Endothelial cell (in vitro differentiated cells): ENCODE results near the gene FARS2. TPM values are rescaled to one million over a fixed set of nuclear protein-coding genes. Genes with fewer than 3 reads are reported as not detected.

Source experiments
- DNase-seq: peaks from one replicate; pipeline ENCODE4 v3.0.0; 2021; ENCODE audit warnings: low spot score
- H3K27ac Mint-ChIP-seq: one replicate; pipeline ENCODE4 v1.8.0; 2021; ENCODE audit warnings: mixed read lengths, inconsistent platforms; ENCODE audit not compliant: unreplicated experiment
- H3K27me3 Mint-ChIP-seq: one replicate; pipeline ENCODE4 v1.8.0; 2021; ENCODE audit warnings: mild to moderate bottlenecking, moderate library complexity, mixed read lengths, inconsistent platforms; ENCODE audit not compliant: unreplicated experiment
- H3K36me3 Mint-ChIP-seq: one replicate; pipeline ENCODE4 v1.8.0; 2021; ENCODE audit warnings: mild to moderate bottlenecking, low read depth, mixed read lengths, inconsistent platforms; ENCODE audit not compliant: unreplicated experiment
- H3K4me1 Mint-ChIP-seq: one replicate; pipeline ENCODE4 v1.8.0; 2021; ENCODE audit warnings: mild to moderate bottlenecking, mixed read lengths, inconsistent platforms; ENCODE audit not compliant: unreplicated experiment
- H3K4me3 Mint-ChIP-seq: one replicate; pipeline ENCODE4 v1.8.0; 2021; ENCODE audit warnings: mild to moderate bottlenecking, mixed read lengths, inconsistent platforms; ENCODE audit not compliant: unreplicated experiment
- H3K9me3 Mint-ChIP-seq: one replicate; pipeline ENCODE4 v1.8.0; 2021; ENCODE audit warnings: mixed read lengths, inconsistent platforms; ENCODE audit not compliant: unreplicated experiment
- CTCF ChIP-seq: fragments of 200-600 bp; sonication (generic); IDR thresholded peaks from one replicate; pipeline ENCODE4 v1.5.0; 2021; ENCODE audit warnings: antibody characterized with exemption; ENCODE audit not compliant: unreplicated experiment
- total RNA-seq: library from RNA; stranded (reverse); fragmentation: NEBNext Ultra II Directional; extraction: Animal tissue kit (Norgen Biotek cat#: 25700); gene quantifications from one replicate; pipeline ENCODE4 v1.2.1, GENCODE V29; 2021; ENCODE audit not compliant: unreplicated experiment

Gene FARS2
- total RNA-seq, 1 donor from 2014 or later: 17.8 TPM

GRCh38 chr6:5765141-5765760 lies 503.9 kb downstream of the FARS2 start:
- no peak for DNase-seq
- no peak for TF ChIP-seq CTCF
- peaks cover 4% of the 10 kb centered on the region for H3K27me3 Mint-ChIP-seq

GRCh38 chr6:5766260-5766659 lies 504.9 kb downstream of the FARS2 start:
- Mint-ChIP-seq H3K27ac (no peak overlapping the region), H3K9me3 (peaks cover 6% of the 10 kb centered on the region), H3K36me3 (peaks cover 10% of the 10 kb centered on the region), H3K4me3 (no peak overlapping the region), H3K27me3 (peaks cover 2% of the 10 kb centered on the region), H3K4me1 (peaks cover 4% of the 10 kb centered on the region)
- peak; percentile 9 for TF ChIP-seq CTCF
- DNase-seq: no peak

More at GRCh38 chr6:5765141-5765760, 503.9 kb downstream of the FARS2 start:
- Mint-ChIP-seq H3K9me3 (peaks cover 6% of the 10 kb centered on the region), H3K4me3 (no peak overlapping the region), H3K27ac (no peak overlapping the region), H3K36me3 (peaks cover 10% of the 10 kb centered on the region), H3K4me1 (peaks cover 4% of the 10 kb centered on the region)

- H3K4me3 Mint-ChIP-seq: no peak overlapping the region
- peaks cover 10% of the 10 kb centered on the region for H3K36me3 Mint-ChIP-seq
Measured at GRCh38 chr6:5767471-5767870, 506.2 kb downstream of the FARS2 start.

GRCh38 chr6:5771211-5771610 lies 509.9 kb downstream of the FARS2 start:
- Mint-ChIP-seq H3K4me1 (no peaks in the 10 kb centered on the region), H3K9me3 (peaks cover 6% of the 10 kb centered on the region), H3K4me3 (no peak overlapping the region), H3K36me3 (peaks cover 10% of the 10 kb centered on the region), H3K27me3 (no peaks in the 10 kb centered on the region), H3K27ac (peak overlapping the region; percentile 19)
- DNase-seq: no peak
- TF ChIP-seq CTCF: no peak

More at GRCh38 chr6:5767471-5767870, 506.2 kb downstream of the FARS2 start:
- Mint-ChIP-seq H3K27ac (no peak overlapping the region), H3K27me3 (peaks cover 2% of the 10 kb centered on the region), H3K9me3 (peaks cover 6% of the 10 kb centered on the region), H3K4me1 (peaks cover 4% of the 10 kb centered on the region)
- no peak for TF ChIP-seq CTCF
- DNase-seq: no peak

- no peak for TF ChIP-seq CTCF
- Mint-ChIP-seq H3K27ac (no peak overlapping the region), H3K36me3 (peaks cover 10% of the 10 kb centered on the region)
Measured at GRCh38 chr6:5771759-5772390, 510.6 kb downstream of the FARS2 start.

More at GRCh38 chr6:5771759-5772390, 510.6 kb downstream of the FARS2 start:
- Mint-ChIP-seq H3K4me3 (no peak overlapping the region), H3K9me3 (peaks cover 6% of the 10 kb centered on the region), H3K27me3 (no peaks in the 10 kb centered on the region), H3K4me1 (peaks cover 4% of the 10 kb centered on the region)
- no peak for DNase-seq
